SK-N-SH (cell line): ENCODE results near the gene PTPN6. TPM values are rescaled to one million over a fixed set of nuclear protein-coding genes. Genes with fewer than 3 reads are reported as not detected.
"Not testable (repeated sequence)": the region's sequence is repeated elsewhere in the genome, so short reads cannot be mapped to it uniquely, and the experiment has no call there.

ENCODE experiments used
- CTCF ChIA-PET: fragments of 300-600, 350-600 bp; formaldehyde crosslinking; extraction: SDS; loops from one replicate; lab custom pipeline; 2021; lab: Yijun Ruan, JAX
- POLR2A ChIA-PET: fragments of 350-600 bp; sonication (Branson Sonifier 250); formaldehyde crosslinking; extraction: SDS; loops from one replicate; lab custom pipeline; 2020; ENCODE audit warnings: antibody characterized with exemption, inconsistent platforms; lab: Yijun Ruan, JAX
- DNase-seq: peaks from one replicate; pipeline ENCODE4 v3.0.0; 2012
- H2AFZ ChIP-seq: fragments of 200-600 bp; sonication (generic); 2 replicates; pipeline ENCODE4 v1.8.1; 2016; ENCODE audit warnings: antibody characterized with exemption, mild to moderate bottlenecking, low read depth
- H3F3A ChIP-seq: fragments of 200-600 bp; sonication (generic); replicated peaks from 2 replicates; pipeline ENCODE3; 2016; ENCODE audit warnings: antibody characterized with exemption, mild to moderate bottlenecking; ENCODE audit not compliant: insufficient read depth
- H3K27ac ChIP-seq, 2 experiments: fragments of 200-500 bp in 1 of 2; fragments of 200-600 bp in 1 of 2; sonication (Bioruptor generic) in 1 of 2; sonication (generic), shearing (Covaris generic) in 1 of 2; 2 replicates each; pipeline versions ENCODE4 v1.5.1 to v1.6.1; 2014 to 2016; ENCODE audit warnings: low read depth in 2 of 2, inconsistent platforms in 1 of 2, low read length in 1 of 2, mild to moderate bottlenecking in 1 of 2, mixed read lengths in 1 of 2
- H3K27me3 ChIP-seq: fragments of 200-600 bp; sonication (generic), shearing (Covaris generic); 2 replicates; pipeline ENCODE4 v1.6.1; 2016; ENCODE audit warnings: mixed run types; ENCODE audit not compliant: insufficient read depth
- H3K36me3 ChIP-seq, 2 experiments: fragments of 200-500 bp in 1 of 2; fragments of 200-600 bp in 1 of 2; sonication (Bioruptor generic) in 1 of 2; sonication (generic) in 1 of 2; replicated peaks in 1 of 2; 2 replicates each; pipeline versions ENCODE3 to v1.5.1; 2014 to 2016; ENCODE audit warnings: low read length in 1 of 2, mild to moderate bottlenecking in 1 of 2; ENCODE audit not compliant: insufficient read depth in 2 of 2, control insufficient read depth in 1 of 2
- H3K4me1 ChIP-seq, 2 experiments: fragments of 200-500 bp in 1 of 2; fragments of 200-600 bp in 1 of 2; sonication (Bioruptor generic) in 1 of 2; sonication (generic), shearing (Covaris generic) in 1 of 2; 2 replicates each; pipeline versions ENCODE4 v1.5.1 to v1.6.1; 2014 to 2016; ENCODE audit warnings: low read depth in 1 of 2, low read length in 1 of 2, mixed run types in 1 of 2; ENCODE audit not compliant: insufficient read depth in 2 of 2, control insufficient read depth in 1 of 2
- H3K4me2 ChIP-seq: fragments of 200-600 bp; sonication (generic), shearing (Covaris generic); 2 replicates; pipeline ENCODE4 v1.6.1; 2017; ENCODE audit warnings: mixed run types
- H3K4me3 ChIP-seq, 2 experiments: fragments of 200-500 bp in 1 of 2; fragments of 200-600 bp in 1 of 2; sonication (Bioruptor generic) in 1 of 2; sonication (generic), shearing (Covaris generic) in 1 of 2; 2 replicates each; pipeline versions ENCODE4 v1.5.1 to v1.8.1; 2014 to 2016; ENCODE audit warnings: low read depth in 2 of 2, inconsistent platforms in 1 of 2, low read length in 1 of 2, mild to moderate bottlenecking in 1 of 2, mixed read lengths in 1 of 2, moderate library complexity in 1 of 2
- H3K79me2 ChIP-seq: fragments of 200-600 bp; sonication (generic); 2 replicates; pipeline ENCODE4 v1.8.1; 2017; ENCODE audit warnings: mild to moderate bottlenecking; ENCODE audit not compliant: insufficient read depth
- H3K9ac ChIP-seq: fragments of 200-600 bp; sonication (generic); 2 replicates; pipeline ENCODE4 v1.6.1; 2017; ENCODE audit warnings: mixed run types
- H3K9me2 ChIP-seq: fragments of 200-600 bp; sonication (generic); 2 replicates; pipeline ENCODE4 v1.6.1; 2017; ENCODE audit warnings: mixed run types
- H3K9me3 ChIP-seq: fragments of 200-600 bp; sonication (generic); 2 replicates; pipeline ENCODE4 v1.6.1; 2017; ENCODE audit warnings: mixed run types, mild to moderate bottlenecking, moderate library complexity
- H4K20me1 ChIP-seq: fragments of 200-600 bp; sonication (generic); 2 replicates; pipeline ENCODE4 v1.6.1; 2017; ENCODE audit warnings: mild to moderate bottlenecking, mixed run types; ENCODE audit not compliant: insufficient read depth
- ELF1 ChIP-seq: IDR thresholded peaks from 2 replicates; pipeline ENCODE4 v1.4.0; 2012
- FOSL2 ChIP-seq: IDR thresholded peaks from 2 replicates; pipeline ENCODE4 v1.4.0; 2012; ENCODE audit warnings: low read depth, mild to moderate bottlenecking, moderate library complexity, borderline replicate concordance
- GATA2 ChIP-seq: sonication (generic); formaldehyde crosslinking; IDR thresholded peaks from 2 replicates; pipeline ENCODE4 v1.5.0; 2020; ENCODE audit warnings: mild to moderate bottlenecking, missing genetic modification reagents
- SIN3A ChIP-seq: IDR thresholded peaks from 2 replicates; pipeline ENCODE4 v1.6.1; 2012; ENCODE audit warnings: low read depth, mild to moderate bottlenecking, low read length, moderate library complexity, borderline replicate concordance
- WGBS: methylation state at CpG from one replicate; pipeline ENCODE4 v1.1.6; 2017; ENCODE audit warnings: low lambda C conversion rate; 5-methylcytosine and 5-hydroxymethylcytosine counted together
- polyA plus RNA-seq, 3 experiments: library from polyadenylated mRNA; depleted of rRNA; stranded (reverse); fragments of >200 nt; gene quantifications; 2 replicates each; pipeline ENCODE4 v1.2.3, GENCODE V29; 2012

Gene PTPN6
- polyA plus RNA-seq, 1 of the 3 experiments (the other 2 are of a cell fraction), result 0.12 TPM

DNA sequence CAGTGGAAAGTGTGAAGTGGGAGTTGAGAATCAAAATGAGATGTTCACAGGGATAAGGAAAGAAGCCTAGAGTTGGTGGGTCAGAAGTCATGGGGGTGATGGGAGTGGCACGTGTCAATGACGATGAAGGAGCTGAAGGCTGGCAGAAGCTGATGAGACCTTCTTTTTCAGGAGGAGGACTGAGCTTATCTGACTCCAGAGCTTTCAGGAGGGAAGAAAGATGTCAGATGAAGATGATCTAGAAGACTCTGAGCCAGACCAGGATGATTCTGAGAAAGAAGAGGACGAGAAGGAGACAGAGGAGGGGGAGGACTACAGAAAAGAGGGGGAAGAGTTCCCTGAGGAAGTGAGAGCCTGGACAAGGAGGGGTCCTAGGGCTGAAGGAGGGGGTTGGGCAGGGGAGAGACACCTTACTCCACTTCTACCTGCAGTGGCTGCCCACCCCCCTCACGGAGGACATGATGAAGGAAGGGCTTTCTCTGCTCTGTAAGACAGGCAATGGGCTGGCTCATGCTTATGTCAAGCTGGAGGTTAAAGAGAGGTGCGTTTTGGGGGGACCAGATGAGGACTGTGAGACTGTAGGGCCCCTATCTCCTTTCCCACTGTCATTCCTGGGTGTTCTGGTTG, 45.6 kb upstream of the PTPN6 start:
- H3K27ac ChIP-seq, result peak overlapping the region in 1 of 2 experiments; percentile 78; a peak in 2 of 4 replicates
- peaks cover 4% of the 10 kb centered on the region for H3F3A ChIP-seq
- POLR2A ChIA-PET, result interaction anchor here (0.9 to 2.2 kb wide), 6 partner anchors 9 to 38 kb away, joined by 4 to 6 read pairs (median 5); partner anchors contain the start of genes C12orf57, ENO2, RNU7-1 and SPSB2
- peak overlapping the region; percentile 99; the same call in 1 of the 2 replicates for H2AFZ ChIP-seq
- WGBS, result 67% methylated on average over 5 of the region's 5 CpGs
- no peaks in the 10 kb centered on the region for H4K20me1 ChIP-seq
- no peaks in the 10 kb centered on the region for H3K9me2 ChIP-seq
- H3K79me2 ChIP-seq, result no peaks in the 10 kb centered on the region
- peak overlapping the region; percentile 97 for H3K9ac ChIP-seq
- no peak for TF ChIP-seq ELF1
- H3K4me2 ChIP-seq, result peak overlapping the region; percentile 99
- H3K4me1 ChIP-seq, result peaks cover 9 to 10% of the 10 kb centered on the region in 2 experiments; a peak in 2 of 4 replicates
- no peak for DNase-seq
- peaks cover 0 to 5% of the 10 kb centered on the region in 2 experiments for H3K36me3 ChIP-seq
- no peaks in the 10 kb centered on the region for H3K9me3 ChIP-seq
- H3K27me3 ChIP-seq, result no peaks in the 10 kb centered on the region
- peak overlapping the region; percentile 72 to 98 for H3K4me3 ChIP-seq
- CTCF ChIA-PET, result interaction anchor here (0.6 to 2.9 kb wide), 6 partner anchors 14 to 444 kb away, joined by 3 to 19 read pairs (median 6); partner anchors contain the start of gene SPSB2

DNA sequence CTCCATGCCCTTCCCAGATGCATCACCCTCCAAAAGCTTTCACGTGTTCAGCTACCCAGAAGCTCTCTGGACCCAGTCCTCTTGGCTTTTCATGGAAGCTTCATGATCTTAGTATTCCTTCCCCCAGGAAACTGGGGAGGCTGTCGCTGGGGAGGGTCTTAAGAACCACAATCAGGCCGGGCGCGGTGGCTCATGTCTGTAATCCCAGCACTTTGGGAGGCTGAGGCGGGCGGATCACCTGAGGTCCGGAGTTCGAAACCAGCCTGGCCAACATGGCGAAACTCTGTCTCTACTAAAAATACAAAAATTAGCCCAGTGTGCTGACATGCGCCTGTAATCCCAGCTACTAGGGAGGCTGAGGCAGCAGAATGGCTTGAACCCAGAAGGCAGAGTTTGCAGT, 43.0 kb upstream of the PTPN6 start:
- H3K36me3 ChIP-seq, H3K79me2 ChIP-seq, H3K9ac ChIP-seq, H3K4me1 ChIP-seq, H3K27me3 ChIP-seq, DNase-seq, H3K9me3 ChIP-seq, H3K9me2 ChIP-seq, H3K4me3 ChIP-seq, H4K20me1 ChIP-seq, H3K27ac ChIP-seq, H3F3A ChIP-seq, H3K4me2 ChIP-seq, H2AFZ ChIP-seq: not testable (repeated sequence)
- WGBS, result 95% methylated on average over 9 of the region's 11 CpGs
- ChIA-PET POLR2A (interaction anchor here (1.6 kb wide), 1 partner anchor 17 kb away, joined by 5 read pairs; no protein-coding TSS in a partner anchor), CTCF (interaction anchor here (0.6 to 3.3 kb wide), 9 partner anchors 9 to 215 kb away, joined by 3 to 17 read pairs (median 4); partner anchors contain the start of genes C12orf57, RNU7-1 and SPSB2)

DNA sequence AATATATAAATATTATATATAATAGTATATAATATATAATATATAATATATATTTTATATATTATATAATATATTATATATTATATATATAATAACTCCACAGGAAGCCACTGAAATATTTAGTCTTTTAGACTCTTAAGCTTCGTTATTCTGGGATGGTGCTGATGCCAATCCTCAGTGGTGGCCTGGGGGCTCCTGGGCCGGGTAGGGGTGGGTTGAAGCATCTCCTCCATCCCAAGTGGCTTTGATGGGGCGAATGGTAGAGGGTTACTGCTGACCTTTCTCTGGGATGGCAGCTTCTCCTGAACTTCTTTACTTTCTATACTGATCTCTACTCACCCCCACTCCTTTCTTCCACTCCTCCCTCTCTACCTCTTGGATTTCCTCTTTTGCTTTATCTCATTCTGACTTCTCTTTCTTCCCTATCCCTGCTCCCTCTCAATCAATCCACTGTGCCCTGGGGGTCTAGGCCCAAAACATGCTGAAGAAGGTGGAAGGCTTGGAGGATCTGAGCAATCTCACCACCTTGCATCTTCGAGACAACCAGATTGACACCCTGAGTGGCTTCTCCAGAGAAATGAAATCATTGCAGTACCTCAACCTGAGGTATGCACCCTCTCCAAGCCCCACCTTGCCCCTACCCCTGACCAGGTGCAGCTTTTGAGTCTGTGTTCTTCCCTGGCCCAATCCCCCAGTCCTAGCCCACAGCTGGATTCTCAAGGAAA, 41.6 kb upstream of the PTPN6 start:
- no peaks in the 10 kb centered on the region for H3K9me2 ChIP-seq
- H3K4me1 ChIP-seq, result peaks cover 5 to 13% of the 10 kb centered on the region in 2 experiments; a peak in 2 of 4 replicates
- no peaks in the 10 kb centered on the region for H3K79me2 ChIP-seq
- H3F3A ChIP-seq, result peaks cover 4% of the 10 kb centered on the region
- peaks cover 0 to 5% of the 10 kb centered on the region in 2 experiments for H3K36me3 ChIP-seq
- no peak overlapping the region for H2AFZ ChIP-seq
- 77% methylated on average over 4 of the region's 4 CpGs for WGBS
- no peaks in the 10 kb centered on the region for H4K20me1 ChIP-seq
- DNase-seq, result no peak
- ChIA-PET POLR2A (interaction anchor here (1.2 to 1.3 kb wide), 2 partner anchors 34 to 37 kb away, joined by 3 read pairs; partner anchors contain the start of genes C12orf57, RNU7-1 and SPSB2), CTCF (interaction anchor here (0.6 to 9.6 kb wide), 8 partner anchors 16 to 203 kb away, joined by 3 to 62 read pairs (median 6); partner anchors contain the start of genes ATN1 and SPSB2)
- no peak overlapping the region for H3K27ac ChIP-seq
- TF ChIP-seq GATA2 (CRISPR knock-in tag) (no peak), SIN3A (no peak), FOSL2 (no peak)
- no peak overlapping the region for H3K9ac ChIP-seq
- H3K4me2 ChIP-seq, result no peak overlapping the region
- H3K4me3 ChIP-seq, result no peak overlapping the region
- no peaks in the 10 kb centered on the region for H3K27me3 ChIP-seq
- no peaks in the 10 kb centered on the region for H3K9me3 ChIP-seq
